Smooth muscle cell (in vitro differentiated cells): Measurements from ENCODE around the gene INPP5A. TPM values are rescaled to one million over a fixed set of nuclear protein-coding genes. Genes with fewer than 3 reads are reported as not detected.

Experiments used
- DNase-seq: peaks from one replicate; lab custom pipeline; 2025; ENCODE audit not compliant: unreplicated experiment; lab: John Stamatoyannopoulos, UW
- H2AFZ ChIP-seq: fragments of 200-600 bp; sonication (generic); 2 replicates; pipeline ENCODE4 v1.6.0; 2016; ENCODE audit warnings: antibody characterized with exemption, low read depth, mild to moderate bottlenecking
- H3F3A ChIP-seq: fragments of 200-600 bp; sonication (generic); 2 replicates; pipeline ENCODE4 v1.6.0; 2017; ENCODE audit warnings: antibody characterized with exemption, low read depth
- H3K27ac ChIP-seq: fragments of 200-600 bp; sonication (generic); 2 replicates; pipeline ENCODE4 v1.5.1; 2016; ENCODE audit warnings: low read depth, mild to moderate bottlenecking
- H3K27me3 ChIP-seq: fragments of 200-600 bp; sonication (generic); 2 replicates; pipeline ENCODE4 v1.6.1; 2016; ENCODE audit warnings: low read depth, mild to moderate bottlenecking
- H3K36me3 ChIP-seq: fragments of 200-600 bp; sonication (generic); 2 replicates; pipeline ENCODE4 v1.5.1; 2016; ENCODE audit warnings: low read depth
- H3K4me1 ChIP-seq: fragments of 200-600 bp; sonication (generic); 2 replicates; pipeline ENCODE4 v1.5.1; 2016; ENCODE audit warnings: low read depth
- H3K4me2 ChIP-seq: fragments of 200-600 bp; sonication (generic); 2 replicates; pipeline ENCODE4 v1.6.0; 2016; ENCODE audit warnings: mild to moderate bottlenecking
- H3K4me3 ChIP-seq: fragments of 200-600 bp; sonication (generic); 2 replicates; pipeline ENCODE4 v1.5.1; 2016; ENCODE audit warnings: mild to moderate bottlenecking
- H3K79me2 ChIP-seq: fragments of 200-600 bp; sonication (generic); 2 replicates; pipeline ENCODE4 v1.6.0; 2016; ENCODE audit warnings: low read depth, mild to moderate bottlenecking
- H3K9ac ChIP-seq: fragments of 200-600 bp; sonication (generic); 2 replicates; pipeline ENCODE4 v1.6.0; 2016; ENCODE audit warnings: low read depth
- H3K9me3 ChIP-seq: fragments of 200-600 bp; sonication (generic); replicated peaks from 2 replicates; pipeline ENCODE4 v1.5.1; 2016; ENCODE audit warnings: low read depth
- H4K20me1 ChIP-seq: fragments of 200-600 bp; sonication (generic); 2 replicates; pipeline ENCODE4 v1.6.0; 2016; ENCODE audit warnings: low read depth
- CTCF ChIP-seq: fragments of 200-600 bp; sonication (generic); IDR thresholded peaks from 2 replicates; pipeline ENCODE4 v1.5.1; 2017; ENCODE audit warnings: borderline replicate concordance, mild to moderate bottlenecking, antibody characterized with exemption; ENCODE audit not compliant: insufficient read depth, poor library complexity, severe bottlenecking
- WGBS: methylation state at CpG from one replicate; pipeline ENCODE4 v1.1.7; 2016; ENCODE audit warnings: low lambda C conversion rate; 5-methylcytosine and 5-hydroxymethylcytosine counted together
- polyA plus RNA-seq: library from polyadenylated mRNA; unstranded; fragments of >200 nt; fragmentation: Nextera tagmentation; extraction: Ambion mirVana; gene quantifications from 2 replicates; pipeline ENCODE4 v1.2.1, GENCODE V29; 2016
- total RNA-seq: library from RNA; depleted of rRNA; stranded (reverse); fragments of >200 nt; gene quantifications from 2 replicates; pipeline ENCODE4 v1.2.3, GENCODE V29; 2014

INPP5A gene
- total and polyA plus RNA-seq, 2 experiments from 2014 or later, result 48.0 to 55.9 TPM

DNA sequence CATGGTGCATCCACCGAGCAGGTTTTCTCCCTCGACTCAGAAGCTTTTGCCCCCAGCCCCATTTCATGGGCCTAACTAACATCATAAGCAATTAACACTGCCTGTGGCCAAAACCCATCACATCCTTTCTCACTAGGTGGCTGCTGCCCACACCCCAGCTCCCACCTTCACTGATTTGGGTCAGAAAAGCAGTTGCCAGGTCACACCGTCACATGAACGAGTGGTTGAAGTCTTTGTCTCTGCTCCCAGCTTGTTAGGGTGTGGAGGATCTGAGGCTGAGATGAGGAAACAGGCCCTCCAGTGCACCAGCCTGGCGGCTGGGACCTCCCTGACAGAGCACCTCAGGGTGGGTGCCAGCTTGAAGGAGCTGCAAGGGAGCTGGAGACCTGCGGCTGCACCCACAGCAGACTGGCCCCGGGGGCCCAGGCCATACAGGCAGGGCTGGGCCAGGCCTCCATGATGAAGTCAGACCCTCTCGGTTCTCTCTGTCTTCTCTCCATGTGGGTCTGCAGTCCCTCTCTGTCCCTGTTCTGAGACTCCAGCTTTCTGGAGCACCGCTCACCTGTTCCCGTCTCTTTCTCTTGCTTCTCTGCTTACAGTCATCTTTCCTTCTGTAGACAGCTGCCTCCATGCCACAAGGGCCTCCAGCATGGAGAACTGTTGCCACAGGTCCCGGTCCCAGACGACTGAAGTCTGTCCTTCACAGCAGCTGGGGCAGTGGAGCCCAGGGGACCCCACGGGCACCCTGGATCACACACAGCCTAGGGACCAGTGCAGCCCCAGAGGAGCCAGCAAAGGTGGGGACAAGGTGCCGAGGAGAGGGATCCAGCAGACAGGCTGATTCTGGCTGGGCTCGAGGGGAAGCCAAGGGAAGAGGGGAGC, 13.8 kb upstream of the INPP5A start:
- no peaks in the 10 kb centered on the region for H3K36me3 ChIP-seq
- no peak overlapping the region for H3K4me2 ChIP-seq
- H3K27ac ChIP-seq, result no peak overlapping the region
- H2AFZ ChIP-seq, result no peak overlapping the region
- H4K20me1 ChIP-seq, result no peaks in the 10 kb centered on the region
- no peaks in the 10 kb centered on the region for H3K27me3 ChIP-seq
- WGBS, result 98% methylated on average over 15 of the region's 15 CpGs
- no peaks in the 10 kb centered on the region for H3K79me2 ChIP-seq
- H3K4me1 ChIP-seq, result no peaks in the 10 kb centered on the region
- no peak overlapping the region for H3K4me3 ChIP-seq
- DNase-seq, result no peak
- TF ChIP-seq CTCF, result no peak
- no peak overlapping the region for H3K9ac ChIP-seq
- no peaks in the 10 kb centered on the region for H3F3A ChIP-seq
- no peaks in the 10 kb centered on the region for H3K9me3 ChIP-seq

DNA sequence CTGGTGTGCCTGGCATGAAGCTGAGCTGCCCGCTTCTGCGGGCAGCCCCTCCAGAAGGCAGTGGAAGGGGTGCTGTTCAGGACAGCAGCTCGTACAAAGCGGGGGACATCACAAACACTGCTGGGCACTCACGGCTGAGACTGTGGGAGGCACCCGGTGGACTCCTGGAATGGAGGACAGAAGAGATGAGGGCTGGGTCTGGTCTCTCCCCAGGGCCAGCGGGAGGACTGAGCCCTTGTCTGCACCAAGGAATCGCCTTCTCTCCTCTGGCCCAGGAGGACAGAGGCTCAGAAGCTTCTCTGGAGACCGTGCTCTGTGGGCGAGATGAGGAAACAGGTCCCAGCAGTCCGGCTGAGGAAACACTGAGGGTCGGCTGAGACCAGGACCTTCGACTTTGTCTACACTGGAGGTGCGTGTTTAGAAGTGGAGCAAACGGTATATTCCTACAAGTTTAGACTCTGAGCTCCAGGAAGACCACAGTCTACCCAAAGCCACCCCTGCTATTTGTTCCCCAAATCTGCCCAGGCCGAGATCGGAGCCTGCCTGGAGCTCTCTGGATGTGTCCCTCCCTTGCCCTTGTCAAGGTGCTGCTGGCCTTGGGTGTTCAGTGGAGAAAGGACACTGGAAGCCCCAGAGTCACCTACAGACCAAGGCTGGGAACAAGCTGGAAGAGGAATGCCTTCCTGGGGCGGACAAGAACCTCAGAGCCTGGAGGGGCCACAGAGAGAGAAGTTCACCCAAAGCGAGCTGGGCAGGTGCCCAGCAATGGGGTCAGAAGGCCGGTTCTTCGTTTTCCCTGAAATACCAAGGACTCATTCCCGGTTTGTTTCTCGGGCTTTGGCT, 12.9 kb upstream of the INPP5A start:
- no peaks in the 10 kb centered on the region for H3K36me3 ChIP-seq
- H3K79me2 ChIP-seq, result no peaks in the 10 kb centered on the region
- no peaks in the 10 kb centered on the region for H3K9me3 ChIP-seq
- H3F3A ChIP-seq, result no peaks in the 10 kb centered on the region
- H3K4me3 ChIP-seq, result no peak overlapping the region
- H3K27me3 ChIP-seq, result no peaks in the 10 kb centered on the region
- H2AFZ ChIP-seq, result no peak overlapping the region
- H4K20me1 ChIP-seq, result no peaks in the 10 kb centered on the region
- no peak for TF ChIP-seq CTCF
- 94% methylated on average over 23 of the region's 23 CpGs for WGBS
- no peak overlapping the region for H3K9ac ChIP-seq
- DNase-seq, result no peak
- H3K4me1 ChIP-seq, result no peaks in the 10 kb centered on the region
- H3K4me2 ChIP-seq, result no peak overlapping the region
- no peak overlapping the region for H3K27ac ChIP-seq

DNA sequence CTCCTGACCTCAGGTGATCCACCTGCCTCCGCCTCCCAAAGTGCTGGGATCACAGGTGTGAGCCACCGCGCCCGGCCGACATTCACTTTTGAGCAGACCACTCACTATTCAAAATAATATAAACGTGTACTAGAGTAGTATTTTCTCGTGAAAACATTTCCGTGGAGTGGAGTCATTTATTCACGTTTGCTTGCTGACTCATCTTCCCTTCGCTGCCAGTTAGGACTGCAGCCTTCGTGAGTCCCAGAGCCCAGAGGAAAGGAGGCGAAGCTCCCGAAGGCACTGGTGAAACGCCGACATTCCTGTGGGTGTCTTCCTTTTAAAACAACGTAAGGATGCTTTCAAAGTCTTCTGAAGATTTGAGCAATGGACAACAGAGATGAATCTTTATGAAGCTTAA, 10.9 kb upstream of the INPP5A start:
- H4K20me1 ChIP-seq, result no peaks in the 10 kb centered on the region
- no peak overlapping the region for H2AFZ ChIP-seq
- 63% methylated on average over 16 of the region's 16 CpGs for WGBS
- H3K27me3 ChIP-seq, result no peaks in the 10 kb centered on the region
- H3K4me3 ChIP-seq, result no peak overlapping the region
- H3K36me3 ChIP-seq, result no peaks in the 10 kb centered on the region
- H3K4me1 ChIP-seq, result no peaks in the 10 kb centered on the region
- H3F3A ChIP-seq, result no peaks in the 10 kb centered on the region
- peak overlapping the region; percentile 8 for H3K4me2 ChIP-seq
- DNase-seq, result no peak
- no peak for TF ChIP-seq CTCF
- H3K9me3 ChIP-seq, result no peaks in the 10 kb centered on the region
- no peaks in the 10 kb centered on the region for H3K79me2 ChIP-seq
- H3K9ac ChIP-seq, result no peak overlapping the region
- peak overlapping the region; percentile 65 for H3K27ac ChIP-seq
